HepG2 (cell line): Measurements from ENCODE around the gene CDCP1. TPM values are rescaled to one million over a fixed set of nuclear protein-coding genes. Genes with fewer than 3 reads are reported as not detected.

Source experiments
- ATAC-seq: fragments of 200-7000 bp; cut with Tn5 transposase; 3 replicates; pipeline ENCODE4 v1.9.1; 2020; ENCODE audit warnings: mild to moderate bottlenecking, moderate library complexity
- BruUV-seq: library from RNA; stranded (reverse); fragments of 400-500 nt; replicated peaks from 2 replicates; lab custom pipeline; 2021; lab: Mats Ljungman, UMichigan
- CTCF ChIA-PET: fragments of 300-600 bp; formaldehyde crosslinking; extraction: SDS; loops from one replicate; lab custom pipeline; 2021; ENCODE audit warnings: low total read pairs, inconsistent platforms, low intra/inter-chr PET ratio; lab: Yijun Ruan, JAX
- POLR2A ChIA-PET: fragments of 350-600 bp; sonication (Branson Sonifier 250); formaldehyde crosslinking; loops from one replicate; lab custom pipeline; 2020; ENCODE audit warnings: antibody characterized with exemption, inconsistent platforms; lab: Yijun Ruan, JAX
- DNase-seq: peaks from one replicate; pipeline ENCODE4 v3.0.0-alpha.2; 2015; ENCODE audit warnings: low spot score
- FAIRE-seq: peaks from 3 replicates; lab custom pipeline; 2011; peaks lifted over from hg19 to GRCh38; lab: Jason Lieb, UNC
- H2AFZ ChIP-seq: one replicate; pipeline ENCODE4 v1.6.1; 2011; ENCODE audit warnings: low read length, inconsistent platforms
- H3K27ac ChIP-seq: fragments of 300-600 bp; 3 replicates; pipeline ENCODE4 v1.8.0; 2011; ENCODE audit warnings: mixed run types, mild to moderate bottlenecking, mixed read lengths, low read length, inconsistent platforms; ENCODE audit not compliant: insufficient read depth; ENCODE audit errors: extremely low read length
- H3K27me3 ChIP-seq, 2 experiments: fragments of 200-600 bp in 1 of 2; 2 replicates in 1 of 2; 3 replicates in 1 of 2; pipeline versions ENCODE4 v1.6.0 to v1.8.0; 2011; ENCODE audit warnings: low read length in 2 of 2, mild to moderate bottlenecking in 2 of 2, moderate library complexity in 2 of 2, inconsistent platforms in 1 of 2; ENCODE audit not compliant: insufficient read depth in 2 of 2, control insufficient read depth in 1 of 2
- H3K36me3 ChIP-seq, 2 experiments: fragments of 200-600 bp in 1 of 2; replicated peaks in 1 of 2; 2 replicates in 1 of 2; 3 replicates in 1 of 2; pipeline versions ENCODE4 v1.5.1 to v1.8.0; 2011; ENCODE audit warnings: low read length in 2 of 2, inconsistent platforms in 1 of 2; ENCODE audit not compliant: insufficient read depth in 2 of 2, control insufficient read depth in 1 of 2
- H3K4me1 ChIP-seq: 2 replicates; pipeline ENCODE4 v1.5.1; 2012; ENCODE audit warnings: low read length, inconsistent platforms; ENCODE audit not compliant: insufficient read depth
- H3K4me2 ChIP-seq: 2 replicates; pipeline ENCODE4 v1.6.0; 2011; ENCODE audit warnings: low read depth, low read length, inconsistent platforms
- H3K4me3 ChIP-seq, 3 experiments: fragments of 200-600 bp in 1 of 3; sonication (generic), shearing (Covaris generic) in 1 of 3; replicated peaks in 1 of 3; 2 replicates each; pipeline ENCODE4 v1.5.1; 2011 to 2016; ENCODE audit warnings: low read length in 3 of 3, inconsistent platforms in 2 of 3, low read depth in 2 of 3, mild to moderate bottlenecking in 2 of 3, control low read depth in 1 of 3, mixed read lengths in 1 of 3; ENCODE audit not compliant: insufficient read depth in 1 of 3
- H3K79me2 ChIP-seq: one replicate; pipeline ENCODE4 v1.6.1; 2011; ENCODE audit warnings: low read length, inconsistent platforms; ENCODE audit not compliant: insufficient read depth
- H3K9ac ChIP-seq: 2 replicates; pipeline ENCODE4 v1.6.0; 2011; ENCODE audit warnings: mild to moderate bottlenecking, low read depth, low read length, inconsistent platforms; ENCODE audit not compliant: insufficient read depth
- H3K9me3 ChIP-seq: 2 replicates; pipeline ENCODE4 v1.5.1; 2012; ENCODE audit warnings: mild to moderate bottlenecking, low read length
- H4K20me1 ChIP-seq: 2 replicates; pipeline ENCODE4 v1.6.0; 2011; ENCODE audit warnings: inconsistent platforms, mild to moderate bottlenecking, low read length, moderate library complexity; ENCODE audit not compliant: insufficient read depth
- HMGA1 ChIP-seq: sonication (generic); formaldehyde crosslinking; conservative IDR thresholded peaks from 2 replicates; pipeline ENCODE4 v1.4.0; 2020; ENCODE audit warnings: missing genetic modification reagents
- NFYB ChIP-seq: sonication (generic); formaldehyde crosslinking; IDR thresholded peaks from 2 replicates; pipeline ENCODE4 v1.4.0; 2020; ENCODE audit warnings: missing genetic modification reagents
- ZMYM2 ChIP-seq: sonication (generic); formaldehyde crosslinking; IDR thresholded peaks from 2 replicates; pipeline ENCODE4 v1.8.0; 2022; ENCODE audit warnings: mild to moderate bottlenecking, missing genetic modification reagents
- ZMYM3 ChIP-seq: sonication (generic); formaldehyde crosslinking; IDR thresholded peaks from 2 replicates; pipeline ENCODE4 v1.5.1; 2020; ENCODE audit warnings: mild to moderate bottlenecking, missing genetic modification reagents
- ZSCAN22 ChIP-seq: sonication (generic); formaldehyde crosslinking; IDR thresholded peaks from 2 replicates; pipeline ENCODE4 v1.4.0; 2020; ENCODE audit warnings: mild to moderate bottlenecking, missing genetic modification reagents
- WGBS: methylation state at CpG from one replicate; pipeline ENCODE4 v1.1.6; 2017; ENCODE audit warnings: low lambda C conversion rate; 5-methylcytosine and 5-hydroxymethylcytosine counted together
- in situ Hi-C: cut with HindIII; loops from 2 replicates; pipeline ENCODE4 v1.10.0; 2017; ENCODE audit warnings: low pct_unique_long_range_greater_than_20kb; ENCODE audit not compliant: extremely low pct_ligation_motif_present
- intact Hi-C: fragments of 100-400 bp; cut with micrococcal nuclease; formaldehyde crosslinking; loops from one replicate; pipeline ENCODE4 v1.10.0; 2022; ENCODE audit not compliant: unreplicated experiment
- polyA plus RNA-seq, 8 experiments: library from polyadenylated mRNA; depleted of rRNA in 3 of 8; stranded (reverse) in 7 of 8; unstranded in 1 of 8; fragments of >200 nt; fragmentation: Illumina TruSeq in 4 of 8; extraction: Trizol in 4 of 8; gene quantifications; 2 replicates each; pipeline versions ENCODE4 v1.2.1 to v1.2.3, GENCODE V29; 2011 to 2016; ENCODE audit warnings: low read depth in 4 of 8, missing spikeins in 1 of 8, mixed read lengths in 1 of 8; ENCODE audit not compliant: insufficient read depth in 1 of 8
- total RNA-seq, 5 experiments: library from RNA; depleted of rRNA; stranded (reverse); fragments of >200 nt; fragmentation: Illumina TruSeq; extraction: Trizol; gene quantifications; 2 replicates each; pipeline ENCODE4 v1.2.3, GENCODE V29; 2016; ENCODE audit warnings: low read depth in 1 of 5
- TF ChIP-seq, protein P1 (sequence below): sonication (generic); formaldehyde crosslinking; IDR thresholded peaks from 2 replicates; pipeline ENCODE4 v1.4.0; 2020; ENCODE audit warnings: mild to moderate bottlenecking, missing genetic modification reagents

The CDCP1 gene
- total and polyA plus RNA-seq, 2 of the 13 experiments (the other 11 are each of a cell fraction or from before 2014, with no cell fraction given), result 0.11 to 0.18 TPM

- TF ChIP-seq NFYB (CRISPR knock-in tag) (no peak), ZSCAN22 (CRISPR knock-in tag) (no peak), HMGA1 (CRISPR knock-in tag) (no peak), ZMYM2 (no peak)
Observed at GRCh38 chr3:45148921-45149320, 2.7 kb upstream of the CDCP1 start (continued).

DNA sequence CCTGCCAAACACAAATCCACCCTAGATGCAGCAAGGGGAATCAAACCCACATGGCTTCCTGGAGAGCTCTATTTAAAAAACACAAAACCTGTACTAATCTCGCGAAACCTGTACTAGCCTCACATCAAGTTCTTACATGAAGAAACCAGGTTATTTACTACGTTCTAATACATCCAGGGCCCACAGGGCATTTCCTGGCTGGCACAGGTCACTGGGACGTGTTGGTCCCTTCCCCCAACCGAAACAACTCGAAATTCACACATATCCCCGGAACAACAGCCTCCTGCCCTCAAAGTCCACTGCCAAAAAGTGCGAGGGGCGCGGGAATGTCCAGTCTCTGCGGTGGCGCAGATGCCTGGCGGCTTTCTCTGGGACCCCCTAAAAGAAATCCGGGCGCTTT lies 955 bp downstream of the CDCP1 start:
- H3K27me3 ChIP-seq, result peaks cover 4 to 41% of the 10 kb centered on the region in 2 experiments; a peak in 4 of 5 replicates
- ATAC-seq, result no peak
- H3K9ac ChIP-seq, result no peak overlapping the region
- ChIA-PET POLR2A (no interaction called here), CTCF (no interaction called here)
- no peaks in the 10 kb centered on the region for H3K79me2 ChIP-seq
- no peak for TF ChIP-seq ZMYM3 (CRISPR knock-in tag)
- TF ChIP-seq, protein P1, sequence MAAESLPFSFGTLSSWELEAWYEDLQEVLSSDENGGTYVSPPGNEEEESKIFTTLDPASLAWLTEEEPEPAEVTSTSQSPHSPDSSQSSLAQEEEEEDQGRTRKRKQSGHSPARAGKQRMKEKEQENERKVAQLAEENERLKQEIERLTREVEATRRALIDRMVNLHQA (CRISPR knock-in tag), result no peak
- no TSS peak for BruUV-seq
- H3K4me1 ChIP-seq, result no peaks in the 10 kb centered on the region
- no peaks in the 10 kb centered on the region for H3K36me3 ChIP-seq
- no peak for DNase-seq
- H3K9me3 ChIP-seq, result no peaks in the 10 kb centered on the region
- no peak for FAIRE-seq
- H3K4me2 ChIP-seq, result no peak overlapping the region
- H4K20me1 ChIP-seq, result no peaks in the 10 kb centered on the region
- intact Hi-C loops, result no loop called here
- H3K4me3 ChIP-seq, result no peak overlapping the region
- no peak overlapping the region for H2AFZ ChIP-seq
- no peak overlapping the region for H3K27ac ChIP-seq
- in situ Hi-C loops, result no loop called here
- 47% methylated on average over 15 of the region's 15 CpGs for WGBS
